ENCODE results near the gene AURKAIP1. TPM values are rescaled to one million over a fixed set of nuclear protein-coding genes. Genes with fewer than 3 reads are reported as not detected.

AURKAIP1 gene
- total and polyA plus RNA-seq, 9 of the 15 experiments (the other 6 are each of a cell fraction or from before 2014, with no cell fraction given) = 7.8 to 478 (median 92.0) TPM

- no peak for TF ChIP-seq REST (IDR thresholded peaks at IDR 0.05; ENCODE audit: borderline replicate concordance)
- TF ChIP-seq REST (CRISPR knock-in tag; IDR thresholded peaks at IDR 0.05; ENCODE audit: low read depth) = no peak
- TF ChIP-seq ZNF41 (CRISPR knock-in tag; conservative IDR thresholded peaks at IDR 0.05) = no peak
- no peak for TF ChIP-seq TCFL5 (CRISPR knock-in tag; conservative IDR thresholded peaks at IDR 0.05)
- no peak for TF ChIP-seq CREBBP (IDR thresholded peaks at IDR 0.05; ENCODE audit: low read depth, low read length)
- TF ChIP-seq TRIM24 (IDR thresholded peaks at IDR 0.05) = no peak
- TF ChIP-seq PHB (CRISPR knock-in tag; IDR thresholded peaks at IDR 0.05) = no peak
- peak; percentile 76 for TF ChIP-seq EP400 (IDR thresholded peaks at IDR 0.05)
- TF ChIP-seq ZC3H8 (IDR thresholded peaks at IDR 0.05) = no peak
- TF ChIP-seq POLR3G (IDR thresholded peaks at IDR 0.05; ENCODE audit: extremely low read depth, insufficient read length, insufficient replicate concordance) = no peak
- no peak for TF ChIP-seq NBN (IDR thresholded peaks at IDR 0.05; ENCODE audit: low read depth)
- TF ChIP-seq TEAD2 (tag; IDR thresholded peaks at IDR 0.05) = no peak
- peak in 1 of 2 experiments; percentile 43 for TF ChIP-seq E2F6 (IDR thresholded peaks at IDR 0.05; ENCODE audit: borderline replicate concordance in 1 of 2, extremely low read depth in 1 of 2, insufficient read depth in 1 of 2, insufficient read length in 1 of 2, low read depth in 1 of 2, low read length in 1 of 2, poor library complexity in 1 of 2, severe bottlenecking in 1 of 2)
- TF ChIP-seq ATF6 (CRISPR knock-in tag; IDR thresholded peaks at IDR 0.05) = no peak
- no peak for TF ChIP-seq ZBED1 (IDR thresholded peaks at IDR 0.05)
- TF ChIP-seq VEZF1 (CRISPR knock-in tag; IDR thresholded peaks at IDR 0.05) = no peak
Measured at GRCh38 chr1:1397839-1398523, 23.0 kb upstream of the AURKAIP1 start (continued).

Data from K562 (cell line).